ENCODE data around the gene SCYL1. TPM values are rescaled to one million over a fixed set of nuclear protein-coding genes. Genes with fewer than 3 reads are reported as not detected.

SCYL1 gene
- 78.7 and 105 TPM in 2 replicates for total RNA-seq

GRCh38 chr11:65524741-65525545 lies at the start of gene SCYL1:
SCYL1 (plus strand) TSS chr11:65525083; CDS start chr11:65525154, 71 bp downstream.

GRCh38 chr11:65498977-65499712 lies 25.7 kb upstream of the SCYL1 start, which contains the start of gene MALAT1:
MALAT1 (plus strand) TSS chr11:65499045.

GRCh38 chr11:65558002-65558929 lies 33.4 kb downstream of the SCYL1 start, which contains the start of gene LTBP3:
LTBP3 (minus strand) TSS chr11:65558359; CDS start chr11:65557959, 400 bp downstream.

GRCh38 chr11:65569973-65570918 lies 45.4 kb downstream of the SCYL1 start, which contains the start of gene ZNRD2:
ZNRD2 (plus strand) TSS chr11:65570477; CDS start chr11:65570492, 15 bp downstream.

GRCh38 chr11:65572356-65573051 lies 47.6 kb downstream of the SCYL1 start, which contains the start of gene FAM89B:
FAM89B (plus strand) TSS chr11:65572538; CDS start chr11:65572670, 132 bp downstream.

GRCh38 chr11:65575568-65576231 lies 50.8 kb downstream of the SCYL1 start, which contains the start of gene EHBP1L1:
EHBP1L1 (plus strand) TSS chr11:65576053; CDS start chr11:65576303, 250 bp downstream.

Other genes with a start within 250 kb of the SCYL1 start
- gene CDC42EP2, start 210.2 kb upstream of the SCYL1 start, total RNA-seq = 13.3 and 17.2 TPM in 2 replicates
- 33.5 and 41.6 TPM in 2 replicates for gene DPF2, start 191.2 kb upstream of the SCYL1 start, total RNA-seq
- 0.11 and 0.37 TPM in 2 replicates for gene TIGD3, start 170.3 kb upstream of the SCYL1 start, total RNA-seq
- gene SLC25A45, start 142.4 kb upstream of the SCYL1 start, total RNA-seq = 0.75 and 1.3 TPM in 2 replicates
- gene FRMD8, start 138.4 kb upstream of the SCYL1 start, total RNA-seq = 37.1 and 61.4 TPM in 2 replicates
- gene NEAT1, start 102.3 kb upstream of the SCYL1 start, total RNA-seq = 158 and 162 TPM in 2 replicates
- 13,505 and 18,804 TPM in 2 replicates for gene MALAT1, start 26.0 kb upstream of the SCYL1 start, total RNA-seq
- gene LTBP3, start 33.3 kb downstream of the SCYL1 start, total RNA-seq = 34.2 and 59.6 TPM in 2 replicates
- gene ZNRD2, start 45.4 kb downstream of the SCYL1 start, total RNA-seq = 35.2 and 53.6 TPM in 2 replicates
- 13.1 and 16.9 TPM in 2 replicates for gene FAM89B, start 47.5 kb downstream of the SCYL1 start, total RNA-seq
- 68.8 and 73.9 TPM in 2 replicates for gene EHBP1L1, start 51.0 kb downstream of the SCYL1 start, total RNA-seq
- 0.11 TPM in 1 of 2 replicates, not detected in the other for gene KCNK7, start 70.7 kb downstream of the SCYL1 start, total RNA-seq
- 23.5 and 29.0 TPM in 2 replicates for gene MAP3K11, start 89.1 kb downstream of the SCYL1 start, total RNA-seq
- gene PCNX3, start 90.7 kb downstream of the SCYL1 start, total RNA-seq = 16.3 and 19.0 TPM in 2 replicates
- 20.6 and 30.1 TPM in 2 replicates for gene SIPA1, start 113.0 kb downstream of the SCYL1 start, total RNA-seq
- 16.0 and 17.9 TPM in 2 replicates for gene RELA, start 137.8 kb downstream of the SCYL1 start, total RNA-seq
- 44.0 and 51.5 TPM in 2 replicates for gene KAT5, start 187.2 kb downstream of the SCYL1 start, total RNA-seq
- 55.6 and 59.7 TPM in 2 replicates for gene RNASEH2C, start 195.7 kb downstream of the SCYL1 start, total RNA-seq